HepG2 (cell line): Measurements from ENCODE around the gene FAAP20. TPM values are rescaled to one million over a fixed set of nuclear protein-coding genes. Genes with fewer than 3 reads are reported as not detected.

ENCODE experiments used
- FOXA1 ChIP-seq, 2 experiments: fragments of 450-650 bp in 1 of 2; sonication (generic) in 1 of 2; formaldehyde crosslinking in 1 of 2; IDR thresholded peaks; 2 replicates each; pipeline versions ENCODE4 v1.4.0 to v1.6.1; 2016 to 2020; ENCODE audit warnings: missing genetic modification reagents in 1 of 2
- HMGA1 ChIP-seq: sonication (generic); formaldehyde crosslinking; conservative IDR thresholded peaks from 2 replicates; pipeline ENCODE4 v1.4.0; 2020; ENCODE audit warnings: missing genetic modification reagents
- KLF15 ChIP-seq: sonication (generic); formaldehyde crosslinking; IDR thresholded peaks from 2 replicates; pipeline ENCODE4 v1.8.1; 2023; ENCODE audit warnings: borderline replicate concordance, mild to moderate bottlenecking, inconsistent platforms, missing genetic modification reagents, mixed read lengths
- MEIS1 ChIP-seq: sonication (generic); formaldehyde crosslinking; IDR thresholded peaks from 2 replicates; pipeline ENCODE4 v1.9.0; 2021; ENCODE audit warnings: mild to moderate bottlenecking, missing genetic modification reagents, moderate library complexity, borderline replicate concordance
- NR2F1 ChIP-seq, 2 experiments: fragments of 450-650 bp in 1 of 2; formaldehyde crosslinking in 1 of 2; IDR thresholded peaks; 2 replicates each; pipeline versions ENCODE4 v1.5.0 to v1.6.1; 2016 to 2020; ENCODE audit warnings: mild to moderate bottlenecking in 1 of 2, missing compliant biosample characterization in 1 of 2, missing genetic modification reagents in 1 of 2, moderate library complexity in 1 of 2
- TEAD3 ChIP-seq: optimal IDR thresholded peaks from 2 replicates; pipeline ENCODE3; 2016; ENCODE audit warnings: borderline replicate concordance
- ZBTB1 ChIP-seq: sonication (generic); formaldehyde crosslinking; IDR thresholded peaks from 2 replicates; pipeline ENCODE4 v1.4.0; 2020; ENCODE audit warnings: missing genetic modification reagents, borderline replicate concordance
- ZC3H13 ChIP-seq: sonication (generic); formaldehyde crosslinking; IDR thresholded peaks from 2 replicates; pipeline ENCODE4 v1.8.1; 2023; ENCODE audit warnings: mild to moderate bottlenecking, missing genetic modification reagents, moderate library complexity
- ZNF253 ChIP-seq: sonication (generic); formaldehyde crosslinking; IDR thresholded peaks from 2 replicates; pipeline ENCODE4 v1.8.0; 2022; ENCODE audit warnings: mild to moderate bottlenecking, missing genetic modification reagents, borderline replicate concordance
- ZNF326 ChIP-seq: sonication (generic); formaldehyde crosslinking; IDR thresholded peaks from 2 replicates; pipeline ENCODE4 v1.4.0; 2020; ENCODE audit warnings: missing genetic modification reagents, borderline replicate concordance
- ZNF451 ChIP-seq: sonication (generic); formaldehyde crosslinking; IDR thresholded peaks from 2 replicates; pipeline ENCODE4 v1.5.0; 2020; ENCODE audit warnings: mild to moderate bottlenecking, missing genetic modification reagents
- ZNF563 ChIP-seq: sonication (generic); formaldehyde crosslinking; IDR thresholded peaks from 2 replicates; pipeline ENCODE4 v1.8.0; 2022; ENCODE audit warnings: mild to moderate bottlenecking, moderate library complexity, missing genetic modification reagents
- ZNF616 ChIP-seq: sonication (generic); formaldehyde crosslinking; IDR thresholded peaks from 2 replicates; pipeline ENCODE4 v1.5.0; 2020; ENCODE audit warnings: low read depth, mild to moderate bottlenecking, missing genetic modification reagents
- ZNF746 ChIP-seq: sonication (generic); formaldehyde crosslinking; IDR thresholded peaks from 2 replicates; pipeline ENCODE4 v1.8.0; 2022; ENCODE audit warnings: mild to moderate bottlenecking, missing genetic modification reagents
- polyA plus RNA-seq, 8 experiments: library from polyadenylated mRNA; depleted of rRNA in 3 of 8; stranded (reverse) in 7 of 8; unstranded in 1 of 8; fragments of >200 nt; fragmentation: Illumina TruSeq in 4 of 8; extraction: Trizol in 4 of 8; gene quantifications; 2 replicates each; pipeline versions ENCODE4 v1.2.1 to v1.2.3, GENCODE V29; 2011 to 2016; ENCODE audit warnings: low read depth in 4 of 8, missing spikeins in 1 of 8, mixed read lengths in 1 of 8; ENCODE audit not compliant: insufficient read depth in 1 of 8
- total RNA-seq, 5 experiments: library from RNA; depleted of rRNA; stranded (reverse); fragments of >200 nt; fragmentation: Illumina TruSeq; extraction: Trizol; gene quantifications; 2 replicates each; pipeline ENCODE4 v1.2.3, GENCODE V29; 2016; ENCODE audit warnings: low read depth in 1 of 5
- TF ChIP-seq, protein P1 (sequence below): IDR thresholded peaks from 2 replicates; pipeline ENCODE4 v1.4.0; 2020; ENCODE audit warnings: mild to moderate bottlenecking, missing genetic modification reagents
- TF ChIP-seq, protein P2 (sequence below): sonication (generic); formaldehyde crosslinking; IDR thresholded peaks from 2 replicates; pipeline ENCODE4 v1.8.1; 2023; ENCODE audit warnings: mild to moderate bottlenecking, moderate library complexity, missing genetic modification reagents
- TF ChIP-seq, protein P3 (sequence below): sonication (generic); formaldehyde crosslinking; IDR thresholded peaks from 2 replicates; pipeline ENCODE4 v1.4.0; 2020; ENCODE audit warnings: mild to moderate bottlenecking, missing genetic modification reagents

The FAAP20 gene
- total and polyA plus RNA-seq, 2 of the 13 experiments (the other 11 are each of a cell fraction or from before 2014, with no cell fraction given), result 9.6 to 10.8 TPM

DNA sequence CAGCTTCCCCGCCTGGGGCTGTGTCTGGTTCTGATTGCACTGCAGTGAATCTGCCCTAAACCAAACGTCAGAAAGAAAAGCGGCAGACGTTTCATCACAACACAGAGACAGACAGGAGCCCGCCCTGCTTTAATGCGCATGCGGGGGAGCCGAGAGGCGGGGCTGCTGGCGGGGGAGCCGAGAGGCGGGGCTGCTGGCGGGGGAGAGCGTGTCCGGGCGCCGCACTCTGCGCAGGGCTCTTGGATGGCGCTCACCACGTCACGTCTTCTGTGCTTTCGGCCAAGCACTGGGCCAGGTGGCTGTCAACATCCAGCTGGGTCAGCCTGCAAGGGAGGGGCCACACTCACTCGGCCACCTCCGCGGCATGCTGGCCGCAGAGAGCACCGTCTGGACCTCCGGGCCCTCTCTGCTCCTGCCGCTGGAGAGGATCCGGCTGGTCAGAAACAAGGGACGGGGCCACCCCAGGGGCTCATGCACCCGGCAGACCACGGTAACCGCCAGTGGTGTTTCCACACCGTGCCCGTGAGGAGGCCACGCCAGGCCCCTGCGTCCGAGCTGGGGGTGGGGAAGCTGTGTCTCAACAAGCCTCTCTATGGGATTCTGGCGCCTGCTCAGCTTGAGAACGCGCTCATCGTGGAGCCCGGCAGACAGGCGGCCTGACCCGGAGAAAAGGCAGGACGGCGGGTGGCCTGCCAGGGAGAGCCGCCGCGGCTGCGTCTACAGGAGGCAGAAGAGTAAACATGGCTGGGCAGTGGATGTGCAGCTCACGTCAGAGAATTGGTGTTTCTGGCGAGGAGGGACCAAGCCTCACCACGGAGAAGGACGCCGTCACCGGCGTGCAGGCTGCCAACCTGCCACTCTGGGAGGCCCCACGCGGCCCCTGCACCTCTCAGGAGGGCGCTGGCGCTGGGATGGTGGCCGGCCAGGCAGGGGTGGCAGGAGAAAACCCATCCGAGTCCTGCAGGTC, 4.8 kb downstream of the FAAP20 start (continued):
- TF ChIP-seq NR2F1 (CRISPR knock-in tag; IDR thresholded peaks at IDR 0.05), result no peak
- no peak for TF ChIP-seq FOXA1 (IDR thresholded peaks at IDR 0.05)
- peak; percentile 90 for TF ChIP-seq FOXA1 (CRISPR knock-in tag; IDR thresholded peaks at IDR 0.05)
- no peak for TF ChIP-seq ZNF253 (CRISPR knock-in tag)
- TF ChIP-seq, protein P1, sequence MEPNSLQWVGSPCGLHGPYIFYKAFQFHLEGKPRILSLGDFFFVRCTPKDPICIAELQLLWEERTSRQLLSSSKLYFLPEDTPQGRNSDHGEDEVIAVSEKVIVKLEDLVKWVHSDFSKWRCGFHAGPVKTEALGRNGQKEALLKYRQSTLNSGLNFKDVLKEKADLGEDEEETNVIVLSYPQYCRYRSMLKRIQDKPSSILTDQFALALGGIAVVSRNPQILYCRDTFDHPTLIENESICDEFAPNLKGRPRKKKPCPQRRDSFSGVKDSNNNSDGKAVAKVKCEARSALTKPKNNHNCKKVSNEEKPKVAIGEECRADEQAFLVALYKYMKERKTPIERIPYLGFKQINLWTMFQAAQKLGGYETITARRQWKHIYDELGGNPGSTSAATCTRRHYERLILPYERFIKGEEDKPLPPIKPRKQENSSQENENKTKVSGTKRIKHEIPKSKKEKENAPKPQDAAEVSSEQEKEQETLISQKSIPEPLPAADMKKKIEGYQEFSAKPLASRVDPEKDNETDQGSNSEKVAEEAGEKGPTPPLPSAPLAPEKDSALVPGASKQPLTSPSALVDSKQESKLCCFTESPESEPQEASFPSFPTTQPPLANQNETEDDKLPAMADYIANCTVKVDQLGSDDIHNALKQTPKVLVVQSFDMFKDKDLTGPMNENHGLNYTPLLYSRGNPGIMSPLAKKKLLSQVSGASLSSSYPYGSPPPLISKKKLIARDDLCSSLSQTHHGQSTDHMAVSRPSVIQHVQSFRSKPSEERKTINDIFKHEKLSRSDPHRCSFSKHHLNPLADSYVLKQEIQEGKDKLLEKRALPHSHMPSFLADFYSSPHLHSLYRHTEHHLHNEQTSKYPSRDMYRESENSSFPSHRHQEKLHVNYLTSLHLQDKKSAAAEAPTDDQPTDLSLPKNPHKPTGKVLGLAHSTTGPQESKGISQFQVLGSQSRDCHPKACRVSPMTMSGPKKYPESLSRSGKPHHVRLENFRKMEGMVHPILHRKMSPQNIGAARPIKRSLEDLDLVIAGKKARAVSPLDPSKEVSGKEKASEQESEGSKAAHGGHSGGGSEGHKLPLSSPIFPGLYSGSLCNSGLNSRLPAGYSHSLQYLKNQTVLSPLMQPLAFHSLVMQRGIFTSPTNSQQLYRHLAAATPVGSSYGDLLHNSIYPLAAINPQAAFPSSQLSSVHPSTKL (CRISPR knock-in tag), result no peak
- no peak; the same call in 1 of the 2 replicates for TF ChIP-seq ZNF326
- no peak for TF ChIP-seq ZNF451
- TF ChIP-seq MEIS1, result peak; percentile 86; the same call in 1 of the 2 replicates
- TF ChIP-seq, protein P2, sequence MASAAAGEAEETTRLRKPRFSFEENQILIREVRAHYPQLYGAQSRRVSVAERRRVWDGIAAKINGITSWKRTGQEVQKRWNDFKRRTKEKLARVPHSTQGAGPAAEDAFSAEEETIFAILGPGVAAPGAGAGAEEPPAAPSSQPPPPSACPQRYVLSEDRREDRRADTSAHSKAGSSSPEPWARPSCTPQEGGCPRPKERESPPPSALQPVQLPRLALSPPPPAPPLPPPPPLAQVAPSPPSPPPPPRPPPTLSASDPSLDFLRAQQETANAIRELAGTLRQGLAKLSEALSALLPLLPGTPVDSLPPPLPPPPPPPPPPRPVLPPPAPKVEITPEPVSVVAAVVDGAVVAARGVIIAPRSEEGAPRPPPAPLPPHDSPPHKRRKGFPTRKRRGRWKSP (CRISPR knock-in tag), result peak; percentile 88
- TF ChIP-seq HMGA1 (CRISPR knock-in tag), result no peak
- TF ChIP-seq ZBTB1 (CRISPR knock-in tag), result no peak
- no peak for TF ChIP-seq ZNF616
- TF ChIP-seq, protein P3, sequence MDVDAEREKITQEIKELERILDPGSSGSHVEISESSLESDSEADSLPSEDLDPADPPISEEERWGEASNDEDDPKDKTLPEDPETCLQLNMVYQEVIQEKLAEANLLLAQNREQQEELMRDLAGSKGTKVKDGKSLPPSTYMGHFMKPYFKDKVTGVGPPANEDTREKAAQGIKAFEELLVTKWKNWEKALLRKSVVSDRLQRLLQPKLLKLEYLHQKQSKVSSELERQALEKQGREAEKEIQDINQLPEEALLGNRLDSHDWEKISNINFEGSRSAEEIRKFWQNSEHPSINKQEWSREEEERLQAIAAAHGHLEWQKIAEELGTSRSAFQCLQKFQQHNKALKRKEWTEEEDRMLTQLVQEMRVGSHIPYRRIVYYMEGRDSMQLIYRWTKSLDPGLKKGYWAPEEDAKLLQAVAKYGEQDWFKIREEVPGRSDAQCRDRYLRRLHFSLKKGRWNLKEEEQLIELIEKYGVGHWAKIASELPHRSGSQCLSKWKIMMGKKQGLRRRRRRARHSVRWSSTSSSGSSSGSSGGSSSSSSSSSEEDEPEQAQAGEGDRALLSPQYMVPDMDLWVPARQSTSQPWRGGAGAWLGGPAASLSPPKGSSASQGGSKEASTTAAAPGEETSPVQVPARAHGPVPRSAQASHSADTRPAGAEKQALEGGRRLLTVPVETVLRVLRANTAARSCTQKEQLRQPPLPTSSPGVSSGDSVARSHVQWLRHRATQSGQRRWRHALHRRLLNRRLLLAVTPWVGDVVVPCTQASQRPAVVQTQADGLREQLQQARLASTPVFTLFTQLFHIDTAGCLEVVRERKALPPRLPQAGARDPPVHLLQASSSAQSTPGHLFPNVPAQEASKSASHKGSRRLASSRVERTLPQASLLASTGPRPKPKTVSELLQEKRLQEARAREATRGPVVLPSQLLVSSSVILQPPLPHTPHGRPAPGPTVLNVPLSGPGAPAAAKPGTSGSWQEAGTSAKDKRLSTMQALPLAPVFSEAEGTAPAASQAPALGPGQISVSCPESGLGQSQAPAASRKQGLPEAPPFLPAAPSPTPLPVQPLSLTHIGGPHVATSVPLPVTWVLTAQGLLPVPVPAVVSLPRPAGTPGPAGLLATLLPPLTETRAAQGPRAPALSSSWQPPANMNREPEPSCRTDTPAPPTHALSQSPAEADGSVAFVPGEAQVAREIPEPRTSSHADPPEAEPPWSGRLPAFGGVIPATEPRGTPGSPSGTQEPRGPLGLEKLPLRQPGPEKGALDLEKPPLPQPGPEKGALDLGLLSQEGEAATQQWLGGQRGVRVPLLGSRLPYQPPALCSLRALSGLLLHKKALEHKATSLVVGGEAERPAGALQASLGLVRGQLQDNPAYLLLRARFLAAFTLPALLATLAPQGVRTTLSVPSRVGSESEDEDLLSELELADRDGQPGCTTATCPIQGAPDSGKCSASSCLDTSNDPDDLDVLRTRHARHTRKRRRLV (CRISPR knock-in tag), result peak; percentile 69; the same call in 1 of the 2 replicates
- TF ChIP-seq TEAD3 (CRISPR knock-in tag), result no peak
- TF ChIP-seq ZNF746 (CRISPR knock-in tag), result no peak
- no peak; the same call in 1 of the 2 replicates for TF ChIP-seq KLF15 (CRISPR knock-in tag)
- no peak; the same call in 1 of the 2 replicates for TF ChIP-seq ZC3H13
- peak; percentile 100 for TF ChIP-seq ZNF563 (CRISPR knock-in tag)
